ENCODE data around the gene HBEGF.
A peak's percentile ranks its signal among the peaks of the same experiment; 100 is the strongest.
"Not testable (repeated sequence)": the region's sequence is repeated elsewhere in the genome, so short reads cannot be mapped to it uniquely, and the experiment has no call there.

Gene HBEGF

DNA sequence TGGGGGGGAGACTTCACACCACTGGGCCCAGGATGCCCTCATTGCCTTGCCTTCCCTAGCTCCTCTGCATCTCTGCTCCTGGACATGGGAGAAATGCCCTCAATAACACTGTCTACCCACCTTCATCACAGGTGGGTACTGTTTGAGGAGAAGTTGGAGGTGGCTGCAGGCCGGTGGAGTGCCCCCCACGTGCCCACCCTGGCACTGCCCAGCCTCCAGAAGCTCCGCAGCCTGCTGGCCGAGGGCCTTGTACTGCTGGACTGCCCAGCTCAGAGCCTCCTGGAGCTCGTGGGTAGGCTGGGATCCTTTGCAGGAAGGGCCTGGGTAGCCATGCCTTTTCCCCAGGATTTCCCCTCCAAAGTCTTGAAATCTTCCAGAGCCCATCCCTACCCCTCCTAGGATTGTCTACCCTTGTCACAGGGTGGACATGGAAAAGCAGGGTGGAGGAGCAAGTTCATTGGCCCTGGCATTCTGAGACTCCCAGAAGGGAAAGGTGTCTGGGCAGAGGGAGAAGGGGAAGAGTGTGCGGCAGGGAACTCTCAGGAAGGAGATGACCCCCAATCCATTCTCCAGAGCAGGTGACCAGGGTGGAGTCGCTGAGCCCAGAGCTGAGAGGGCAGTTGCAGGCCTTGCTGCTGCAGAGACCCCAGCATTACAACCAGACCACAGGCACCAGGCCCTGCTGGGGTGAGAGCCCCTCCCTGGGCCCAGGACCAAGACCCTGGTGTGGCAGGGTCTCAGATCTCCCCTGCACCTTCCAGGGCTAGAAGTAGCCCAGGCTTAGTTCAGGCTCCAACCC, 14.5 kb upstream of the HBEGF start:
- DNase-seq: no peak

- no peak for DNase-seq
These were observed 13.7 kb upstream of the HBEGF start, which contains the start of gene SLC4A9 for GRCh38 chr5:140360101-140360500. TSS of gene SLC4A9 (plus strand) at chr5:140360194. CDS start at chr5:140360237, 43 bp downstream.

GRCh38 chr5:140358738-140359310, 12.4 kb upstream of the HBEGF start:
- peak; percentile 61 for DNase-seq

DNA sequence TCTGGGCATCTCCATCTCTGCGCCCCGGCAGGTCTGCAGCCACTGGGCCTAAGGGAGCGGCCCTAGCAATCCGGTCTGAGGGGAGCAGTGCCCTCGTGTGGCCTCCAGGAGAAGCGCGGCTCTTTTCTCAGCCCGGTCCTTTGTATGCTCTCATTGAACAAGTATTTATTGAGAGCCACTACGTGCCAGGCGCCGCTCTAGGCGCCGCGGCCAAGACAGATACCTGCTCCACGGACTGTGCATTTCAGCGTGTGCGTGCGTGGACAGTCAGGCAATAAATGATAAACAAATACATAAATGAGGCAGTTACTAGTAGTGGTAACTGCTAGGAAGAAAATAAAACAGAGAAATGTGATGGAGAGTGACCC, 11.3 kb upstream of the HBEGF start:
- DNase-seq: peak; percentile 86

DNA sequence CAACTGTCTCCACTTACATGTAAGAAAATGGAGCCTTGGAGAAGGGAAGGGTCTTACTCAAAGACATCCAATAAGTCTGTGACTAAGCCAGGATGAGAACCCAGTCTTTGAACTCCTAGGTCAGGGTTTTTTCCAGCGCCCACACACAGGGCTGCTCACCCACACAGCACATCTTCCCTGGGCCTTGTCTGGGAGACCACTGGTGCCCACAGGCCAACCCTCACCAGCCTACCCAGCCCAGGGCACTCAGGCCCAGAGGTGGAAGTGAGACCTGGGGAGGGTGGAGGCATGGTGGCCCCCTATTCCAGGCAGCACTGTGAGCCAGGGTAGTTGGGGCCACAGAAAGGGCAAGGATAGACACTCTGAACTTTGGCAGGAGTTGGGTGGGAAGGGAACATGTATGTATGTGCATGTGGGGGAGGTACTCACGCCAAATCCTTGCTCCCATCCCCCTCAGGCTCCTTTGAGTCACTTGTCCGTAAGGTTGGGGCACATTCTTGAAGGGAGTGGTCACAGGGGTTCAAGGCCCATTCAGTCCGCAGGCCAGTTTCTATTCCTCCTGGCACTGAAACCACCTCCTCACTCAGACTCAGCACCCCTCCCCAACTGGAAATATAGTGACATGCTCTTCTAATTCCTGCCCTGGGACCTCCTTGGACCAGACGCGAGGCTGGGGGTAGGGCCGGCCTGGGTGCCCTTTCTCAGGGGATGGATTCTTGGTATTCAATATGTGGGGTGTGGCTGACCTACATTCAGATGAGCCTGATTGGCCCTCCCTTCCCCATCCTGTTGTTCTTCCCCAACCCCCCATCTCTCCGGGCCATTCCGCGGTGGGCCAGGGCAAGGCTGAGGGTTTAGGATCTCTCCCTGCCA, 10.7 kb upstream of the HBEGF start:
- DNase-seq: no peak

DNA sequence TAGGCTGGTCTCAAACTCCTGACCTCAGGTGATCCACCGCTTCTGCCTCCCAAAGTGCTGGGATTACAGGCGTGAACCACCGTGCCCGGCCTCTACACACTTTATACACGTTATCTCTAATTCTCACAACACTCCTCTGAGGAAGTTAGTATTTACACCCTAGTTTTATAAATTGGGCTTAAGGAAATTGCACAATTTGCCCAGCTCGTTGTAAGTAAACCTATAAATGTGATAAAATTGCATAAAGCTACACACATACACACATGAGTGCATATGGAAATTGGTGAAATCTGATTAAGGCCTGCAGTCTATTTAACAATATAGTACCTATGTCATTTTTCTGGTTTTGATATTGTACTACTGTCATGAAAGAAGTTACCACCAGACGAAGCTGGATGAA, 9.1 kb upstream of the HBEGF start:
- no peak for DNase-seq

DNA sequence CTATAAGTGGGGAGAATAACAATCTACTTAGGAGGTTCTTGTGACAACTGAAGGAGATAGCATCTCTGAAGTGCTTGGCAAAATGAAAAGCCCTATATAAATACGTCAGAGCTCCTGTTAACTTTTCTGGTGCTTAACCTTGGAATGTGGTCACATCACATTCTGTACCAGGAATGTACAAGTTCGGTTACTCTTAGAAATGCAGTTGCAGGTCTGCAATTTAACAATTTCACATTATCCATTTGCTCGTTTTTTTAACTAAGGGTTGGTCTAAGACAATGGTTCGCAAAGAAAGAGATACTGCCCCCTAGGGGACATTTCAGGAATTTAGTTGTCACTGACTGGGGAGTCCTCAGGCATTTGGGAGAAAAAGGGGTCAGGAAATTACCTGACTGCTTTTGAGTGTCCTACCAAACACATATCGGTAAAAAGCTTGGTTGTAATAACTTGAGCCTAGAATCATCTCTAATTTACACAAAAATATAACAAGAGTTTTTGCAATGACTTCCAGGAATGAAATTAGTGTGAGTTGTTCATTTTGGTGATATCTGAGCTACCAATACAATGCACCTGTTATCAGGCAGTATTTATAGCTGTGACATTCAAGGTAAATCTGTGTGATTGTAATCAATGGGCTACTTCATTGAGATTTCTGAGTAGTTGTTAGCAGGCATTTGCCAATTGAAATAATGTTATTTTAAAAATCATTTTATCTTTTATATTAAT, 5.4 kb upstream of the HBEGF start:
- DNase-seq: peak; percentile 75

GRCh38 chr5:140349244-140349643, 2.8 kb upstream of the HBEGF start:
- no peak for DNase-seq

GRCh38 chr5:140348104-140348503, 1.7 kb upstream of the HBEGF start:
- no peak for DNase-seq

- no peak for DNase-seq
These were observed 957 bp upstream of the HBEGF start for GRCh38 chr5:140347360-140347759.

GRCh38 chr5:140345919-140346347, 470 bp downstream of the HBEGF start:
- peak; percentile 66 for DNase-seq

DNA sequence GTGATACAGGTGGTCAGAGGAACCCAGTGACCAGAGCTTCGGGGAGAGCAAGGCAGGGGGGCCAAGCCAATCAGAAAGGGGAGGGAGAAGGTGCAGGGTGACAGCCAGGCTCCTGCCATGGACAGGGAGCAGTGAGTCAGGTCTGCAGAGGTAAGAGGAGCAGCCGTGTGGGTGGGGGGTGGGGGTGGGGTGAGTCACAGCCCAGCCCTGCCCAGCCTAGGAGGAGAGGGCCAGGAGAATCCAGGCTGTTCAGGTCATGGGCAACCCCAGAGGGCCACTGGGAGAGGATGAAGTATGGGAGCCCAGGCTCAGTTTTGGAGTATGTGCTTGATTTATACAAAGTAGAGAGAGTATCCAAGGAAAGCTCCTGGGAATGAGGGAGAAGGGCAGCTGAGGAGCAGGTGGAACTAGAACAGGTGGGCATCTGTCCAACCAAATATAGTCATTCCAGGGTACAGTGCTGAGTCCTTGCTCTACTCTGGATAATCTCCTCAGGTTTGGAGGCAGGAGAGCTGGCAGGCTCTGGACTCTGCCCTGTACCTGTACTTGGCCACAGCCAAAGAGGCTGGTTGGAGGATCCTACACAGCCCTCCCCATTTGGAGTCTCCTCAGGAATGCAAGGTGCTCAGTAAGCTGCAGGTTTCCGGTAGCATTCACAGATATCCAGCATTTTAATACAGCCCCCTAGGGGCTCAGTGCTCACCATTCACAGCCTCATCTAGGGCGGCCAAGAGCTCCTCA, 1.6 kb downstream of the HBEGF start:
- no peak for DNase-seq

GRCh38 chr5:140343849-140344248, 2.6 kb downstream of the HBEGF start:
- DNase-seq: not testable (repeated sequence)

GRCh38 chr5:140342896-140343295, 3.5 kb downstream of the HBEGF start:
- DNase-seq: no peak

DNA sequence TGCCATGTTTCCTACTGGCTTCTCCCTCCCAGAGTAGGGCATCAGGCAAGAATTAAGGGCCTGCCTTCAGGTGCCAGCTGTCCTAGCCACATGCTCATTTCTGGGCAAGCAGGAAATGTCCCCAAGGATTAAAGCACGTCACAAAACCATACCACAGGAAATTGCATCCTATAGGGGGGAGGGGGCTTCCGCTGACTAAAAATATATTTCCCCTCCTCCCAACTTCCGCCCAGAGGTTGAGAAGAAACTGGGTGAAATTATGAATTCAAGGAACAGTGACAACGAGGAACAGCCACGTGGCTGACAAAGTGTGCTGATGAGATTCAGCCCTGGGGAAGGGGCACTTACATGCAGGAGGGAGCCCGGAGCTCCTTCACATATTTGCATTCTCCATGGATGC, 4.1 kb downstream of the HBEGF start:
- peak; percentile 47 for DNase-seq

DNA sequence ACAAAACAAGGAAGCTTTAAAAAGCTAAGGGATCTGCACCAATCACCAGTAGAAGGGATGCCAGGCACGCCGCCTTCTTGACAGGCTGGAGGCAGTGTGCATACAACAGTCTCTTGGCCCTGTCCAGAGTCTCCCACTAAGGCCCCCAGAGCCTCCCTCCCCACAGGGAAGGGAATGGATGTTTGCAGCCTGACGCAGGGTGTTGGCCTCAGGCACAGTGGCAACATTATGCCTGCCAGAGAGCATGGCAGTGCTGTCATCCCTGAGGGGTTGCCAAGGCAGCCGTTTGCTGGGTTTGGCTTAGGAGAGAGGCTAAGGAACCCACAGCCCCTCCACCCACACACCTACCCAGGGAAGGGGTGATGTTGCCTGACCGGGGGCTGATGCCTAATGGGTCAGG, 4.8 kb downstream of the HBEGF start:
- DNase-seq: no peak

- DNase-seq: no peak
These were observed 5.7 kb downstream of the HBEGF start for GRCh38 chr5:140340605-140341121.

DNA sequence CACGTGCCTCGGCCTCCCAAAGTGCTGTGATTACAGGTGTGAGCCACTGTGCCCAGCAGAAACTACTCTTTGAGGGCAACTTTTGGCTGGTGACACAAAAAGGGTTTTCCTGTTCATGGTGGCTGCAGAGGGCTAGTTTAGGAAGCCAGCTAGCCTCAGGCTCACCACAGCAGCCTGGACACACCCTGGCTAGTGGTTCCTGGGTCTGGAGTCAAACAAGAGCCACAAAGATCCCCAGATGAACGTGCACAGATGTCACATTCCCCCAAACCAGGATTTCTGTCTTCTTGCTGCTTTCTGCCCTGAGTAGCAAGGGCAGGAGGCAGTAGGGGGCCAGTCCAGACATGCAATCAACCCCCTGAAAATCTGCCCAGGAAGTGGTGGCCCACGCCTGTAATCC, 6.8 kb downstream of the HBEGF start:
- DNase-seq: no peak

DNA sequence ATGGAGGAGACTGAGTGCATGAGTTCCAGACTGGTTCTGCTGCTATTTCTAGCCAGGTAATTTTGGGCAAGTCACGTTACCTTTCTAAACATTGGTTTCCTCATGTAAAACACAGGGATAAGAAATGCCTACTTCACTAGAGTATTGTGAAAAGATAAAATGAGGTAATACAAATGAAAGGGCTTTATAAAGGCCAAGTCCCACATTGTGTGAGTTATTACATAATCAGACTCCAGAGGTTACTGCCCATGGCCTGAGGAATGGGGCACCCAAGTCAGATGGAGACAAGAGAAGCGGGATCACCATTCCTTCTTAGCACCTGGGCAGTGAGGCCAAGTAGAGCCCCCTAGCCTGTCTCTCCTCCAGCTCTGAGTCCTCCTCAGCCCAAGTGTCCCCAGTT, 7.5 kb downstream of the HBEGF start:
- no peak for DNase-seq

DNA sequence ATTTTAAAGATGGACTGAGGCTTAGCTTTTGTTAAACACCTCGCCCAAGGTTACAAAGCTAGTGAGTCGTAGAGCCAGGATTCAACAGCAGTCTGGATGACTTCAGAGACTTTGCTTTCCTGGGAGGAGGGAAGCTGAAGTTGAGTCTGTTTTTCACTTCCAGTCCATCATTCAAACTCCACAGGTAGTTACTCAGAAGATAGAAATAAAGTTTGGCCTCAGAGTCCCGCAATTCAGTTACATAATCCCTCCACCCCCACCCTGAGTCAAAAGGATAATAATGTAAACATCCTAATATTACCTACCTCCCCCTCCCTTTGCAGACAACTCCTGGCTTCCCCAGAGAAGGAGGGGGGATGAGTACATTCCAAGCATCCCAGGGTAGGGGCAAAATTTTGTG, 8.1 kb downstream of the HBEGF start:
- peak; percentile 19 for DNase-seq

GRCh38 chr5:140337880-140338279, 8.5 kb downstream of the HBEGF start:
- no peak for DNase-seq

GRCh38 chr5:140336388-140336787, 10.0 kb downstream of the HBEGF start:
- DNase-seq: no peak
